ENCODE measurements around the gene MTHFSD. TPM values are rescaled to one million over a fixed set of nuclear protein-coding genes. Genes with fewer than 3 reads are reported as not detected.

Gene MTHFSD
- total and polyA plus RNA-seq, 2 experiments from 2014 or later = 11.5 to 21.5 TPM

GRCh38 chr16:86553356-86553755 is 1.7 kb downstream of the MTHFSD start:
- WGBS (ENCODE audit: low lambda C conversion rate, missing lambda C conversion rate) = 98% methylated on average over 21 of the region's 22 CpGs
- Histone ChIP-seq H3K4me1 (ENCODE audit: insufficient read depth) (peaks cover 10% of the 10 kb centered on the region), H3K36me3 (replicated peaks; ENCODE audit: insufficient read depth, low read depth) (no peaks in the 10 kb centered on the region), H3K27ac (no peak overlapping the region), H3K4me2 (no peak overlapping the region), H3K9me3 (ENCODE audit: low read depth) (no peaks in the 10 kb centered on the region), H3K27me3 (no peaks in the 10 kb centered on the region), H2AFZ (no peak overlapping the region), H3K9me2 (replicated peaks; ENCODE audit: insufficient read depth) (no peaks in the 10 kb centered on the region), H3K4me3 (no peak overlapping the region), H4K20me1 (ENCODE audit: insufficient read depth, poor library complexity, severe bottlenecking) (no peaks in the 10 kb centered on the region), H3K79me2 (peaks cover 11% of the 10 kb centered on the region)
- no peak for TF ChIP-seq EZH2 (IDR thresholded peaks at IDR 0.05; ENCODE audit: borderline replicate concordance)
- TF ChIP-seq EZH2phosphoT487 (IDR thresholded peaks at IDR 0.05; ENCODE audit: low read depth, severe bottlenecking, unreplicated experiment) = no peak
- TF ChIP-seq CTCF (IDR thresholded peaks at IDR 0.05; ENCODE audit: poor library complexity) = no peak
- DNase-seq (ENCODE audit: low spot score) = no peak

- H4K20me1 ChIP-seq (ENCODE audit: insufficient read depth, poor library complexity, severe bottlenecking) = no peaks in the 10 kb centered on the region
- H3K9me3 ChIP-seq (ENCODE audit: low read depth) = no peaks in the 10 kb centered on the region
- H3K27me3 ChIP-seq = no peaks in the 10 kb centered on the region
- H3K4me3 ChIP-seq = no peak overlapping the region
- peaks cover 6% of the 10 kb centered on the region for H3K4me1 ChIP-seq (ENCODE audit: insufficient read depth)
- peaks cover 11% of the 10 kb centered on the region for H3K79me2 ChIP-seq
- TF ChIP-seq EZH2phosphoT487 (IDR thresholded peaks at IDR 0.05; ENCODE audit: low read depth, severe bottlenecking, unreplicated experiment) (no peak), EZH2 (IDR thresholded peaks at IDR 0.05; ENCODE audit: borderline replicate concordance) (no peak), CTCF (IDR thresholded peaks at IDR 0.05; ENCODE audit: poor library complexity) (no peak)
- DNase-seq (ENCODE audit: low spot score) = no peak
- WGBS (ENCODE audit: low lambda C conversion rate, missing lambda C conversion rate) = over 99% methylated on average over 5 of the region's 5 CpGs
- H3K4me2 ChIP-seq = no peak overlapping the region
- no peaks in the 10 kb centered on the region for H3K9me2 ChIP-seq (replicated peaks; ENCODE audit: insufficient read depth)
- no peak overlapping the region for H2AFZ ChIP-seq
- no peak overlapping the region for H3K27ac ChIP-seq
- H3K36me3 ChIP-seq (replicated peaks; ENCODE audit: insufficient read depth, low read depth) = no peaks in the 10 kb centered on the region
These were observed 4.8 kb downstream of the MTHFSD start for GRCh38 chr16:86550281-86550680.

- H3K9me3 ChIP-seq (ENCODE audit: low read depth) = no peaks in the 10 kb centered on the region
- H2AFZ ChIP-seq = no peak overlapping the region
- H3K4me1 ChIP-seq (ENCODE audit: insufficient read depth) = peaks cover 6% of the 10 kb centered on the region
- H3K4me2 ChIP-seq = no peak overlapping the region
- H3K79me2 ChIP-seq = peaks cover 11% of the 10 kb centered on the region
- H3K27me3 ChIP-seq = no peaks in the 10 kb centered on the region
- H3K36me3 ChIP-seq (replicated peaks; ENCODE audit: insufficient read depth, low read depth) = no peaks in the 10 kb centered on the region
- H3K9me2 ChIP-seq (replicated peaks; ENCODE audit: insufficient read depth) = no peaks in the 10 kb centered on the region
- H3K4me3 ChIP-seq = no peak overlapping the region
- DNase-seq (ENCODE audit: low spot score) = no peak
- TF ChIP-seq EZH2phosphoT487 (IDR thresholded peaks at IDR 0.05; ENCODE audit: low read depth, severe bottlenecking, unreplicated experiment) (no peak), CTCF (IDR thresholded peaks at IDR 0.05; ENCODE audit: poor library complexity) (no peak), EZH2 (IDR thresholded peaks at IDR 0.05; ENCODE audit: borderline replicate concordance) (no peak)
- no peaks in the 10 kb centered on the region for H4K20me1 ChIP-seq (ENCODE audit: insufficient read depth, poor library complexity, severe bottlenecking)
- no peak overlapping the region for H3K27ac ChIP-seq
- 96% methylated on average over 7 of the region's 7 CpGs for WGBS (ENCODE audit: low lambda C conversion rate, missing lambda C conversion rate)
These were observed 5.2 kb downstream of the MTHFSD start for GRCh38 chr16:86549893-86550190.
